H1 (cell line): Measurements from ENCODE around the gene BRMS1.
"Not testable (repeated sequence)": the region's sequence is repeated elsewhere in the genome, so short reads cannot be mapped to it uniquely, and the experiment has no call there.

ENCODE experiments used
- CREB1 ChIP-seq: IDR thresholded peaks from 2 replicates; pipeline ENCODE4 v1.6.1; 2012; ENCODE audit warnings: inconsistent platforms
- EGR1 ChIP-seq: IDR thresholded peaks from 2 replicates; pipeline ENCODE4 v1.6.1; 2011; ENCODE audit warnings: low read depth, low read length, borderline replicate concordance
- EZH2 ChIP-seq: fragments of 200-600 bp; sonication (generic); IDR thresholded peaks from 2 replicates; pipeline ENCODE4 v1.7.1; 2012; ENCODE audit warnings: low read depth, mild to moderate bottlenecking, moderate library complexity, low read length, inconsistent platforms; ENCODE audit not compliant: severe bottlenecking
- HDAC2 ChIP-seq, 2 experiments: fragments of 300-600 bp in 1 of 2; sonication (generic) in 1 of 2; IDR thresholded peaks; 2 replicates each; pipeline ENCODE4 v1.6.1; 2011 to 2012; ENCODE audit warnings: low read depth in 2 of 2, low read length in 2 of 2, mild to moderate bottlenecking in 2 of 2, moderate library complexity in 2 of 2, borderline replicate concordance in 1 of 2, inconsistent platforms in 1 of 2
- JUND ChIP-seq: IDR thresholded peaks from 2 replicates; pipeline ENCODE4 v1.6.1; 2011; ENCODE audit warnings: mild to moderate bottlenecking, improper control_type of control experiment, low read length
- NRF1 ChIP-seq: IDR thresholded peaks from 2 replicates; pipeline ENCODE4 v1.6.1; 2011; ENCODE audit warnings: mild to moderate bottlenecking, low read depth, low read length, improper control_type of control experiment
- POLR2AphosphoS5 ChIP-seq: IDR thresholded peaks from 2 replicates; pipeline ENCODE4 v1.6.1; 2011; ENCODE audit warnings: low read depth, low read length
- SIN3A ChIP-seq, 2 experiments: IDR thresholded peaks in 1 of 2; conservative IDR thresholded peaks in 1 of 2; 2 replicates each; pipeline ENCODE4 v1.6.1; 2011 to 2012; ENCODE audit warnings: low read length in 2 of 2, improper control_type of control experiment in 1 of 2, low read depth in 1 of 2, mild to moderate bottlenecking in 1 of 2
- TCF12 ChIP-seq: IDR thresholded peaks from 2 replicates; pipeline ENCODE4 v1.6.1; 2011; ENCODE audit warnings: low read depth, mild to moderate bottlenecking, low read length
- TF ChIP-seq, protein P1 (sequence below), 3 experiments: IDR thresholded peaks; 1 replicate in 2 of 3; 2 replicates in 1 of 3; pipeline versions ENCODE4 v1.5.1 to v1.6.1; 2011; ENCODE audit warnings: low read length in 3 of 3, mild to moderate bottlenecking in 3 of 3, inconsistent platforms in 2 of 3, low read depth in 1 of 3, moderate library complexity in 1 of 3; ENCODE audit not compliant: insufficient read depth in 1 of 3; ENCODE audit errors: control extremely low read depth in 1 of 3
- TF ChIP-seq, protein P2 (sequence below): IDR thresholded peaks from 2 replicates; pipeline ENCODE4 v1.6.1; 2012; ENCODE audit warnings: low read length, inconsistent platforms

DNA sequence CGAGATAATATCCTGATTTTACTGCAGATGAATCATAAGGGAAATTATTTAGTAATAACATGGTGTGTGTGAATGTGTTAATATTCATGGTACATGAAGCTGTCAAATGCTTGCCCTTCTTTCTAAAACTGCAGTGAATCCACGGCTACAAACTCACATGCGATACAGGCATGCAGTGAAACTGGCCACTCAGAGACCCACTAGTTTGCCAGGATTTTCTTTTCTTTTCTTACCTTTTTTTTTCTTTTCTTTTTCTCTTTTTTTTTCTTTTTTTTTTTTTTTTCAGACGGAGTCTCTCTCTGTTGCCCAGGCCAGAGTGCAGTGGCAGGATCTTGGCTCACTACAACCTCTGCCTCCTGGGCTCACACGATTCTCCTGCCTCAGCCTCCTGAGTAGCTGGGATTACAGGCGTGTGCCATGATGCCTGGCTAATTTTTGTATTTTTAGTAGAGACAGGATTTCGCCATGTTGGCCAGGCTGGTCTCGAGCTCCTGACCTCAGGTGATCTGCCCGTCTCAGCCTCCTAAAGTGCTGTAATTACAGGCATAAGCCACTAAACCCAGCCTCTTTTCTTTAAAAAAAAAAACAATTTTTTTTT, 28.9 kb upstream of the BRMS1 start:
- TF ChIP-seq POLR2AphosphoS5; EGR1; EZH2; TCF12; JUND; NRF1; CREB1; SIN3A (conservative IDR thresholded peaks at IDR 0.05 in 1 of 2, IDR thresholded peaks at IDR 0.05 in 1 of 2; ENCODE audit: low read depth in 1 of 2, low read length in 2 of 2); HDAC2 (IDR thresholded peaks at IDR 0.05; ENCODE audit: borderline replicate concordance in 1 of 2, low read depth in 2 of 2, low read length in 2 of 2): not testable (repeated sequence)
- TF ChIP-seq, protein P1, sequence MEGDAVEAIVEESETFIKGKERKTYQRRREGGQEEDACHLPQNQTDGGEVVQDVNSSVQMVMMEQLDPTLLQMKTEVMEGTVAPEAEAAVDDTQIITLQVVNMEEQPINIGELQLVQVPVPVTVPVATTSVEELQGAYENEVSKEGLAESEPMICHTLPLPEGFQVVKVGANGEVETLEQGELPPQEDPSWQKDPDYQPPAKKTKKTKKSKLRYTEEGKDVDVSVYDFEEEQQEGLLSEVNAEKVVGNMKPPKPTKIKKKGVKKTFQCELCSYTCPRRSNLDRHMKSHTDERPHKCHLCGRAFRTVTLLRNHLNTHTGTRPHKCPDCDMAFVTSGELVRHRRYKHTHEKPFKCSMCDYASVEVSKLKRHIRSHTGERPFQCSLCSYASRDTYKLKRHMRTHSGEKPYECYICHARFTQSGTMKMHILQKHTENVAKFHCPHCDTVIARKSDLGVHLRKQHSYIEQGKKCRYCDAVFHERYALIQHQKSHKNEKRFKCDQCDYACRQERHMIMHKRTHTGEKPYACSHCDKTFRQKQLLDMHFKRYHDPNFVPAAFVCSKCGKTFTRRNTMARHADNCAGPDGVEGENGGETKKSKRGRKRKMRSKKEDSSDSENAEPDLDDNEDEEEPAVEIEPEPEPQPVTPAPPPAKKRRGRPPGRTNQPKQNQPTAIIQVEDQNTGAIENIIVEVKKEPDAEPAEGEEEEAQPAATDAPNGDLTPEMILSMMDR (IDR thresholded peaks at IDR 0.05; ENCODE audit: control extremely low read depth in 1 of 3, insufficient read depth in 1 of 3, low read depth in 1 of 3, low read length in 3 of 3) = not testable (repeated sequence)
- TF ChIP-seq, protein P2, sequence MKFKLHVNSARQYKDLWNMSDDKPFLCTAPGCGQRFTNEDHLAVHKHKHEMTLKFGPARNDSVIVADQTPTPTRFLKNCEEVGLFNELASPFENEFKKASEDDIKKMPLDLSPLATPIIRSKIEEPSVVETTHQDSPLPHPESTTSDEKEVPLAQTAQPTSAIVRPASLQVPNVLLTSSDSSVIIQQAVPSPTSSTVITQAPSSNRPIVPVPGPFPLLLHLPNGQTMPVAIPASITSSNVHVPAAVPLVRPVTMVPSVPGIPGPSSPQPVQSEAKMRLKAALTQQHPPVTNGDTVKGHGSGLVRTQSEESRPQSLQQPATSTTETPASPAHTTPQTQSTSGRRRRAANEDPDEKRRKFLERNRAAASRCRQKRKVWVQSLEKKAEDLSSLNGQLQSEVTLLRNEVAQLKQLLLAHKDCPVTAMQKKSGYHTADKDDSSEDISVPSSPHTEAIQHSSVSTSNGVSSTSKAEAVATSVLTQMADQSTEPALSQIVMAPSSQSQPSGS = not testable (repeated sequence)
